ENCODE measurements around the gene CORO7. TPM values are rescaled to one million over a fixed set of nuclear protein-coding genes. Genes with fewer than 3 reads are reported as not detected.

Gene CORO7
- total and polyA plus RNA-seq, 9 of the 15 experiments (the other 6 are each of a cell fraction or from before 2014, with no cell fraction given) = 0.45 to 77.2 (median 18.7) TPM

- intact Hi-C loops (cut with micrococcal nuclease) (no loop called here), in situ Hi-C loops (cut with MboI) (no loop called here)
- Histone ChIP-seq H3K27me3 (ENCODE audit: control insufficient read depth in 2 of 2, insufficient read depth in 2 of 2, low read length in 2 of 2) (no peaks in the 10 kb centered on the region), H3K36me3 (ENCODE audit: control insufficient read depth, insufficient read depth, low read length) (peaks cover 37% of the 10 kb centered on the region; the same call in 1 of the 3 replicates), H3K27ac (ENCODE audit: extremely low read depth, low read depth, low read length) (peak overlapping the region; percentile 38; the same call in 2 of the 3 replicates), H3K9ac (ENCODE audit: insufficient read depth in 1 of 2, low read depth in 2 of 2, low read length in 2 of 2) (peak overlapping the region in 1 of 2 experiments; percentile 45; a peak in 2 of 4 replicates), H3K79me2 (ENCODE audit: control insufficient read depth, insufficient read depth, low read length) (no peaks in the 10 kb centered on the region), H3K4me1 (replicated peaks in 1 of 2; ENCODE audit: control insufficient read depth in 2 of 2, insufficient read depth in 2 of 2, low read length in 2 of 2) (peaks cover 7 to 61% of the 10 kb centered on the region in 2 experiments; a peak in 4 of 5 replicates), H3K9me1 (ENCODE audit: control insufficient read depth, insufficient read depth, low read length) (no peaks in the 10 kb centered on the region), H3K9me3 (replicated peaks; ENCODE audit: control insufficient read depth, insufficient read depth, low read depth, low read length) (no peaks in the 10 kb centered on the region), H2AFZ (ENCODE audit: low read depth, low read length) (no peak overlapping the region), H3K4me3 (no peak overlapping the region), H4K20me1 (replicated peaks; ENCODE audit: control insufficient read depth, insufficient read depth, low read length) (no peaks in the 10 kb centered on the region), H3K4me2 (ENCODE audit: insufficient read depth, low read length) (no peak overlapping the region)
- ChIA-PET CTCF (ENCODE audit: low intra/inter-chr PET ratio) (no interaction called here), POLR2A (interaction anchor here (0.6 to 1.9 kb wide), 4 partner anchors 9 to 105 kb away, joined by 3 to 9 read pairs (median 6); partner anchors contain the start of gene VASN)
- WGBS (ENCODE audit: insufficient coverage, low coverage, missing lambda C conversion rate) = 83% methylated on average over 24 of the region's 26 CpGs
- no peak for FAIRE-seq
- DNase-seq (ENCODE audit: extremely low read depth in 1 of 4, low spot score in 3 of 4) = peak in 2 of 4 experiments; percentile 15 to 22
- no peak for TF ChIP-seq ZNF407 (IDR thresholded peaks at IDR 0.05; ENCODE audit: low read depth)
- no peak for TF ChIP-seq NFRKB (IDR thresholded peaks at IDR 0.05; ENCODE audit: low read depth)
- TF ChIP-seq CBX1 (IDR thresholded peaks at IDR 0.05; ENCODE audit: low read depth) = no peak
- no peak for TF ChIP-seq ZFP1 (CRISPR knock-in tag; IDR thresholded peaks at IDR 0.05)
- TF ChIP-seq RAD51 (IDR thresholded peaks at IDR 0.05; ENCODE audit: borderline replicate concordance, low read depth) = no peak
- no peak for TF ChIP-seq ARNT (IDR thresholded peaks at IDR 0.05)
- no peak for TF ChIP-seq ZNF274 (IDR thresholded peaks at IDR 0.05; ENCODE audit: borderline replicate concordance, low read depth, low read length)
- peak; percentile 59 for TF ChIP-seq ESRRA (IDR thresholded peaks at IDR 0.05; ENCODE audit: borderline replicate concordance, low read depth)
- no peak for TF ChIP-seq KLF16 (IDR thresholded peaks at IDR 0.05)
- 0 out of 2 replicates have a peak, but pooled peaks have one; percentile 13 for TF ChIP-seq POLR2A (conservative IDR thresholded peaks at IDR 0.05)
- BruUV-seq (replicated peaks) = no TSS peak
- no peak for ATAC-seq
Measured at GRCh38 chr16:4380119-4381063, 36.0 kb downstream of the CORO7 start.

Measured in K562 (cell line).